Bone marrow (tissue), 2 donors: ENCODE data around the gene GPR39.

Experiments
- DNase-seq, 2 donors: peaks; one replicate each; lab custom pipeline; 2025; lab: John Stamatoyannopoulos, UW

GPR39 gene

DNA sequence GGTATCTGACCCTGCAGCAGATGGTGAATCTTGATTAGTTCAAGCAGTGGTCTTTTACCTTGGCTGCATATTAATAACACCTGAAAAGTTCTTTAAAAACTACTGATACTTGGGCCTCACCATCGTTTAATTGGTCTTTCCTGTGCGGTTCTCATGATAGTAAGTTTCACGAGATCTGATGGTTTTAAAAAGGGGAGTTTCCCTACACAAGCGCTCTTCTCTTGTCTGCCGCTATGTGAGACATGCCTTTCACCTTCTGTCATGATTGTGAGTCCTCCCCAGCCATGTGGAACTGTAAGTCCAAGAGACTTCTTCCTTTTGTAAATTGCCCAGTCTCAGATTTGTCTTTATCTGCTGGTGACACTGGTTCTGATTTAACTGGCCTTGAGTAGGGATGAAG, 151.1 kb downstream of the GPR39 start:
- DNase-seq, result no peak

DNA sequence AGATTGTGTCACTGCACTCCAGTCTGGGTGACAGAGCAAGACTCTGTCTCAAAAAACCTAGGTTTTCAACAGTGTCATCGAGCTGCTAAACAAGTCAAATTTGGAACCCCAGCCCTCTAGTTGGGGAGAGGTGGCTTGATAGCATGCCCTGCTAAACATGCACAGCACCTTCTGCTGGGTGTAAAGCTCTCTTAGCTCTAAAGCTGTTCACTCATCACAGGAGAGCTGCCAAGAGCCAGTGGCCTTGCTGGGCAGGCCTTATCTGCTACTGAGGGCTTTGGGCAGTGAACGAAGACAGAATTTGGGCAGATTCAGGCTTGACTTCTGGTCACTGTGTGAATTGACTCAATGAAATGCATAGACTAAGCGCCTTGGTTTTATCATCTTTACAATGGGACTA, 152.1 kb downstream of the GPR39 start:
- no peak for DNase-seq

DNA sequence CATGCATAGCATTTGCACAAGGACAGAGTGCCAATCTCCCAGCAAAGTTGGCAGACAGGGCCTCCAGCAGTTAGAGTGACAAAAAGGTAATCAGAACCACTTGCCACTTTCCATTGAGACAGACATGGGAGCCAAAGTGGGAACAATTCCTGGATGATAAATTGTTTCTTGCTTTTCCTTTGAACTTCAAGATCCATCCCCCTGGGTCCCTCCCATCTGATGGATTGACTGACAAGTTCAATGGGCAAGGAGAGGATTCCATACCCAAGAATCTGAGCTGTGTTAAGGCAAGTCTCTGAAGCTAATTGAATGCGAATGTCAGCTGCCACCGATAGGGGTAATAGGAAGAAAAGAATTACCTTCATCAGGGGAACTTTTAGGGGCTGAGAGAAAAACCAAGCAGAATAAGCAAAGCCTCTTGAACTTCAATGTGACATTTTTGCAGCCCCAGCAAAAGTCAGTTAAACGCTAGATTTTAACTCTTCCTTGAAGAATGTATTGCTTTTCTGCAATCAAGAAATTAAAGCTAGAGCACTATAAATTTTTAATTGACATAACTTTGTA, 156.9 kb downstream of the GPR39 start:
- DNase-seq, result no peak

DNA sequence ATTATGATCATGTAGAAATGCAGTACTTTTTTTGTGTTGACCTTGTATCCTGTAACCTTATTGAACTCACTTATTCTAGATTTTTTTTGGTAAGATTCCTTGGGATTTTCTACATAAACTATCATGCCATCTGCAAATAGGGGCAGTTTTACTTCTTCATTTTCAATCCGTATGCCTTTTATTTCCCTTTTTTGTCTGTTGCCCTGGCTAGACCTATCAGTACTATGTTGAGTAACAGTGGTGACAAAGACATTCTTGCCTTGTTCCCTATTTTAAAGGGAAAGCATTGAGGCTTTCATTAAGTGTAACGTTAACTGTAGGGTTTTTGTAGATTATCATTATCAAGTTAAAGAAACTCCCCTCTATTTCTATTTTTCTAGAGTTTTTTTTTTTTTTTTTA, 161.1 kb downstream of the GPR39 start:
- no peak for DNase-seq

DNA sequence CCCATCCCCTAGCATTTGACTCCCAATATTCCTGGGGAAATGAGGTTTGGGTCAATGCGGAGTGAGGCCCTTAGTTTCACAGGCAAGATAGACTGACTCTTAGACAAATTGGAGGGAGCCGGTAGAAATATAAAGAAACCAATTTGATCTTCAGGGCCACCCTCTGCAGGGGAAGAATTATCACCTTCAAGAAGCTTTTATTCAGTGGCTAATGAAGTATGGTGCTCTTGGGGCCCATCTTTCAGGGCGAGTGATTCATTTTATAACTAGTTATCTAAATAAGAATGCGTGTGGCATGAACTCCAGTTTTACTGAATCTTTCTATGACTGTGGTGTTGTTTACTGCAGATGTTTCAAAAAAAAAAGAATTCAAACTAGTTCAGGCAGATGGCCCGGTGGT, 165.0 kb downstream of the GPR39 start:
- DNase-seq, result no peak

DNA sequence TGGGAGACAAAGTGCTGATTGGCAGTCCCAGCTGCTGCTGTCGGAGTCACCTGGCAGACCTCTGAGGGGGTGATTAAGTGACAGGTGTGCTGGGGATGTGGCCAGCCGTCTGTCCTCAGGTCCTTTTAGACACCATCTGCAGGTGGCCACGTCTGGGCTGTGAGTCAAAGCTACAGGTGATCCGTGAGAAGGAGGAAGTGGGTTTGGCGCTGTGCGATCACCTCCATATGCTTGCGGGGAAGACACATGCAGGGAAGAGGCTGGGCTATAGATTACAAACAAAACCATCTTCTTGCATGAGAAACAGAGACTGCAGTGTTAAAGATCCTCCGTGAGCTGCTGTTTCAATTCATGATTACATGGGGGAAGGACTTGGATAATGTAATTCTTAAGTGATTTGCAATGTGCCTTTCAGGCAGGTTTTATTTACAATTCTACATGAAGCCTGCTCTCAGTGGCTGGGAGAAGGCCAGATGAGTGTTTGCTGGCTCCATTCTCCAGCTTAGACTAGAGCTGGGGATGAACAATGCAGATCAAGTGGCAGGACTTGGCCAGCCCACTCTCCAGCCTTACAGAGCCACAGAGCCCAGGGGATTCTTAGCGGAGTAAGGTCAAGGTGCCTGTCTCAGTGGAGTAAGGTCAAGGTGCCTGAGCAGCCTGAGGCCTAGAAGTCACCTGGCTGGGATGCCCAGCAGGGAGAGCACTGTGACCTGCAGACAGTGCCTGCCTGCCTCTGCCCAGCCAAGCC, 165.6 kb downstream of the GPR39 start:
- no peak for DNase-seq

DNA sequence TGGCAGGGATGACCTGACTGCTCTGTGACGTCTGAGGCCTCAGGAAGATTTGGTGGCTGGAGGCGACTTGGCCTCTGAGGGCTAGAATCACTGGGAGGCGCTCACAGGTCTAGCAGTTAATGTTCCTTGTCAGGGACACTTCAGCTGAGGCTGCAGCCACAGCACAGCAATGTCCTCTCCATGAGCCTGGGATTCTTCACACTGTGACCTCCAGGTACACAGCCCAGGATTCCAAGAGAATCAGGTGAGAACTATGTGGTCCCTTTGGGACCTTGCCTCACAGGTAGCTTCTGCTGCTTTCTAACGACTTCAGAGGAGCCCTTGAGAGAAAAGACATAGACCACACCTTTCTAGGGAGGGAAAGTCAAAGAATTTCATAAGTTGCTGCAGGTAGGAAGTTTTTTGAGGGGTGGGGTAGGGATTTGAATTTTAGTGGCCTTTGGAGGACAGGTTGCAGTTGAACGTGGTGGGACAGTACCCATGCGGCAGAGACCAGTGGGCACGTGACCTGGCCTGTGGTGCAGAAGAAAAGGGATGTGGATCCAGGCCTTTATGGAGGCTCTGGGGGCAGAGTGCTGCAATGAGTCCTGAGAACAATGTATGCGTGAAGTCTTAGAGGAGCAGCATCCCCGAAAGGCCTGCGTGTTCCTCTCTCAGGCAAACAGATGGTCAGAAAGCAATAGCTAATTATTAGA, 167.2 kb downstream of the GPR39 start:
- no peak for DNase-seq

DNA sequence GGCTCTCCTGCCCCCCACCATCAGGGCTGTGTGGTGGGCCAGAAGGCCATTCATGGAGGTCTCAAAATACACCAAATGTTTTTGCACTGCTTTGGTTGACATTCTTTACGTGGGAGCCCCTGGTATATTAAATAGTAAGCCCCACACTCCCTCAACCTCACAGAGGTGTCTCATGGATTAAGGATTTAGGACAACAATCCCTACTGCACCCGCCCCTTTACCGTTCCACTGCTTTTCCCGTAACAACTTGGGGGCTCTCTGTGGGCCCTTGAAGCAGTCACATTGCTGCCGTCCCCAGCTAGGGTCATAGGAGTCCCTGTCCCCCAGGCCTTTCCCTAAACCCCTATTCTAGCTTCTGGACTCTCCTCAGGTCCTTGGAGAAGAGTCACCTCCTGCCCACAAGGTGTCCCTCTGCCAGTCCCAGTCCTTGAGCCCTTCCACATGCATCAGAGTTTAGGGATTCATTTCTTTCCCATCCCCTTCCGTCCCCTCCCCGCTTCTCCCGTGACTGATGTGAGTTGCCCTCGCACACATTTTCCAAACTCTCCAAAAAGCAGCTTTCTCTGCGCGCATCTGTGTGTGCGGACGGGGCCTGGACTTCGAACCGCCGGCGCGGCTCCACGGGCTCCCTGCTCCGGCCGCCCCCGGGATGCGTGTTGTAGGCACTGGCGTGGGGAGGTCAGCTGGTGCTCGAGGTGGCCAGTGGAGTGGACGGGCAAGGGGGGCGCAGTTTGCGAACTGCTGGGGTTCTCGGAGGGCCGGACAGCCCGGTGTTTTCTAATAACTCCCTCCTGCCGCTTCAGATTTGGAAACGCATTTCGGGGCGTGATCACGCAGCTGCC, 168.6 kb downstream of the GPR39 start:
- no peak for DNase-seq

DNA sequence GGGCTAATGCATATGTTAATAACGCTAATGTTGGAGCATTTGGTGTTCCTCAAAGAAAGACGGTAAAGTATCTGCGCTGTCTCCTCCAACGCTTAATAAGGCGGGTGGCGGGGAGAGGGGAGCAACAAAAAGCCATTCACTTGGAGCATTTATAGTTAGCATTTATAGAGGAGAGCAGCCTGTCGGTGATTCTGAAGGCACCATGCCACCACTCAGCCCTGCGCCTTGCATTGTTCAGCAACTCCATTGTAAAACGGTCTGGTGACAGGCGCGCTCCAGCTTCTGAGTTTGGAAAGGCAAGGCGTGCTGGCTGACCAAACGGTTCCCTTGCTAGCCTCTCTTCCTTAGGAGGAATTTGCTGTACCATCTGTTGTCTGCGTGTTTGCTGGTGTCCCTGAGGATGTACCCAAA, 169.5 kb downstream of the GPR39 start:
- no peak for DNase-seq

DNA sequence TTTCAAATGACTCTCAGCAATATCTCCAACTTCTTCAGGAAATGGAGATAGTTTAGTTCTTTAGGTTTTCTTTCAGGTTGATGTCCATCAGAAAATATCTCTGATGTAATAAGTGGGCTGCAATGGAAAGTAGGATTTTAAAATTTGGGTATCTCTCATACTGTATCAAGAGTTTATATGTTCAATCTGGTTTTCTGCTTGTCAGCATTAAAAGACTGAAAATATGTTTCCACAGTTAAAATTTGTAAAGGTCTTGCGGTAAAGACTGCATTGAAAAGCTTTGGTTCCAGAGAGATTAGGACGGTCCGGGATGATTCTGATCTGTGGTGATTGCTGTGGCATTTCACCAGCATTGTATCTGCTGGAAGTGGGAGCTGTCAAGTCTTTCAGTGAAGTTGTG, 170.2 kb downstream of the GPR39 start:
- no peak for DNase-seq

DNA sequence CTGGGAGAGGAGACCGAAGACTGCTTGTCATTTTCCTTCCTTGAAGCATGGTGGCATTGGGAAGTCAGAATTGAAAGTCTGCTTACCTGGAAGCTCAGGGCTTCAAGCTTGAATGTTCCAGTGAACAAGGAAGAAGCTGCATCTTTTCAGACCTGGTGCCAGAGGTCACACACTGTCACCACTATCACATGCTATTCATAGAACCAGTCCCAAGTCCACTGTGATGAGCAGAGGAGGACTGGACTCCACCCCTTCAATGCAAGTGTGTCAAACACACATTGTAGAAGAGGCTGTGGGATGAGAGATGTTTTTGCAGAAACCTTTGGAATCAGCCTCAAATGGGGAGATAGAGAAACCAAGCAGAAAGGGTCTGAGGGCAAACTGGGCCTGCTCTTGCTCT, 172.0 kb downstream of the GPR39 start:
- DNase-seq, result no peak

DNA sequence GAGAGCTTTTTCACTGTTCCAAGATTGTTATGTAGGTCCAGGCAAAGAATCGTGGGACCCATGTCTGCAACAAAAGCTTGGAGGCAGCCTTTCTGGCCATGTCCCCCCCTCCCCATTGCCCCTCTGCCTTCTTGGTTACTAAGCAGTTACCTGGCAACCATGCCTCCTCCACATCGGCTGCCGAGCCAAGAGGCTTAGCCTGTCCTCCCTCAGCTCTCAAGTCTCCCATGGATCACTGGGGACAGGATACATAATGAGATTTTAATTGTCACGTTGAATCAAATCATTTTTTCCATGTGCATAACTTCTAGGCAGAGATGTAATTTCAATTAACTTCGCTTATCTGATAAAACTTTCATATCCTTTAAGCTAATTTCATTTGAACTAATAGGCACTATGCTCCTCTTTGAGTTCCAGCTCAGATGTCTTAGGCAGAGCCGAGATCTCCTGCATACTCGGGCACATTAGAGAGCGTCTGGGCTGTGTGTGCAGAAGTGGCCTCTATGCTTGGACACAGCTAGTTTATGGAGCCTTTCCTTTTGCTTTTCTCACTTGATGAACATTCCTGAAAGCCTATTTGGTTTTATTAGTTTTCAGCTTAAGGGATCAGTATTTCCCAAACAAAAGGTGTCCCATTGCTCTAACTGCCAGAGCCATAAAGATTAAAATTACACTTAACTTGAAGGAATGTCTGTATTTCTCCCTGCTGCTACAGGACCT, 172.7 kb downstream of the GPR39 start:
- no peak for DNase-seq

DNA sequence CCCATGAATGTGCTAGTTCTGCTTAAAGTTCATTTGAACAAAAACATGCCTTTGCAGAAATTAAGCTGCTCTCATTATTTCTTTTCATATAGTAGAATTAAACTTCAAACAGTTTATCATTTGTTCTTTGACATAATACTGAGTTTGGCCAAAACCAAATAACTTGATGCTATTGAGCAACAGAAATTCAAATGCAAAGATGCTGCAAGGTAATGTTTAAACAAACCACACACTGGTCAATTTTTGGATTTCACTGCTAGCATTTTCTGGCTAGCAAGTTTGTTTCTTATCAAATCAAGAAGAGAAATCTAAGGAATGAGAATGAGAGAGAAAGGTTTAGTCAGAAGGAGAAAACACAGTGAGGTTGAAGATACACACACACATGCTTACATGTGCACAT, 173.4 kb downstream of the GPR39 start:
- no peak for DNase-seq

DNA sequence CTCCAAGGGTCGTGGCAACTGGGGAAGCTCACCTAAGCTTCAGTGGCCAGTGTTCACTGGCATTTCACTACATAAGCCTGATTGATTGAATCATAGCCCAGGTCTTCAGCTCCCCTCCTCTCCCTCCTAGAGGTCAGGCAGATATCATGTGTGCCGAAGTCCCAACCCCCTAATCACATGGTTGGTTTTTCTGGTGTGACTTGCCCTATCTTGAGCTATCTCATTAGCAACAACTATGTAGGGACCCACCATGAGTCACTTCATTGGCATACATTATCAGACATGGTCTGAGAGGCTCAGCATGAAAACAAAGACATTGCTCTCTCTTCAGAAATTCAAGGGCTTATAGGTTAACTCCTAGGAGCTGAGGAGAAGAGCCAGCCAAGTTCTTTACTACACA, 176.6 kb downstream of the GPR39 start:
- no peak for DNase-seq

DNA sequence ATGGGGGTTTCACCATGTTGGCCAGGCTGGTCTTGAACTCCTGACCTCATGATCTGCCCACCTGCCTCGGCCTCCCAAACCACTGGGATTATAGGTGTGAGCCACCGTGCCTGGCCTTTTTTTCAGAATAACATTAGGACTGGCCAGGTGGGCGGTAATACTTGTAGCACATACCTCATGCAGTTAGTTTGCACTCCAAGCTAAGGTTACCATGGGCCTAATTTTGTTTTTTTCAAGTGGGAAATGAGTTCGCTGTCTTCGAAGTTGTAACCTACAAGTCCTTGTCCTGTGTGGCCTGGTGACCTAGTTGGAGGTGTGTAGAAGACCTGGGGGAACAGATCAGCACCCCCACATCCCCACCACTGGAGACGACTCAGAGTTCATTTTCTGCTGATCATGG, 178.6 kb downstream of the GPR39 start:
- no peak for DNase-seq

DNA sequence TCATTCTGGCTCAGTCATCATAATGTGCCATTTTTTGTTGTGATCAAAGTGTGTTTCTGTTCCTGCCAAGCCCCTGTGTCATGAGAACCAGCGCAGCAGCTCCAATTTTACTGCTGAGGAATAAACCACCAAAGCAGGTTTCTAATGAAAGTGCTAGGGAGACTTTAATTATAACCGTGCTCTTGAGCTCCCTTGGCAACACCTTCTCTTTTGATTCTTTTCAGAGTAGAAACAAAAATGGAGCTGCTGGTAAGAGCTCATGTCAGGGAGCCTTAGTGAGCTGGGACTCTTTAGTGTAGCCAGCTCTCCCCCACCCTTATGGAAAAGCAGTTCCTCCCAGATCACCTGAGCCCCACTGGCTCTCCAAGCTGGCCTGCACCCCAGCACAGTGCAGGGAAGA, 179.1 kb downstream of the GPR39 start:
- no peak for DNase-seq

DNA sequence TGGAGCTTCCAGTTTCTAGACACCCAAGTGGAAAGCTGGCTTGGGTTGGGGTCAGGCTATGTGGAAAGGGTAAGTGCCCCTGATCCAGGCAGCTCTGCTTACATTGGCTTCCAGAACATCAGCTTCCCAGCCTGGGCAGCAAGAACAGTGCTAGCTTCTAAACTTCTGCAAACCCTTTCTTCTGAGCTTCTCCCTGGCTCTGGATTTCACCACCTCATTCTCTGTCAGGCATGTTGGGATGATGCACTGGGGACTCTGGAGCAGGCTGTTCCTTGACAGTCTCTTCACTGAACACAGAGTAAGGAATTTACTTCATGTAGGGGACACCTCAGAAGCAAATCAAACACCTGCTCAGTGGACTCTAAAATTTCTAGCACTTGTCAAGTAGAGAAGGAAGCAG, 180.6 kb downstream of the GPR39 start:
- no peak for DNase-seq

DNA sequence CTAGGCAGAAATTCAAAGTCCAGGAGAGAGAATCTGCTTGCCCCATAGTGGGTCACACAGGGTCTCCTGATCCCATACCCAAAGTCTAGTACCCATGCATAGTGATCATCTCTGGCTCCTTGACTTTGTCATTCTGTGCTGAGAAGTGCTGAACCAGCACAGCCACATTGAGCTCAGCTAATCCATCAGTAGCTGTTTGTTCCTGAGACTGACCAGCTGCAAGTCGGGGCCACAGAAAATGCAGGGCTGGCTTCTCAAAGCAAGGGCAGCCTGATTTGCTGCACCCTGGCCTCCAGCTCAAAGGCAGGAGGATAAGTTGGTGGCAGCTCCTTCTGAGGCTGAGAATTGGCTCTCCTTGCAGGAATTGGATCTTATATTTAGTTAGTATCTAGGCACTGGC, 181.2 kb downstream of the GPR39 start:
- no peak for DNase-seq

DNA sequence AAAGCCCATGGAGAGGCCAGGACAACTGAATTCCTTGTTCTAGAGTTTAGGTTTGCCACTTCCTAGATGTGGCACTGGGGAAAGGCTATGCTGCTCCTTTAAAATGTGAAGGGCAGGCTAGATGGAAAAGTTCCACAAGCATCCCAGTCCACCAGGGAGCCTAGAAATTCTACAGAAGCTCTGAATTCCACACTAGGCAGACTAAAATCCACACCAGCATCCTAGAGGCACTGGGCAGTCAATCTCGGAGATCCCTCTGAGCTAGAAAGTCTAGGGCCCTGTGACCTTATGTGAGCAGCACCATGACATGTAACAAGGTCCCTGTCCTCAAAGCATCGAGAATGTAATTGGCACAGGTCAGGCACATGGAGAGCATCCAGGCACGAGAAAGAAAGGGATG, 181.9 kb downstream of the GPR39 start:
- DNase-seq, result no peak

DNA sequence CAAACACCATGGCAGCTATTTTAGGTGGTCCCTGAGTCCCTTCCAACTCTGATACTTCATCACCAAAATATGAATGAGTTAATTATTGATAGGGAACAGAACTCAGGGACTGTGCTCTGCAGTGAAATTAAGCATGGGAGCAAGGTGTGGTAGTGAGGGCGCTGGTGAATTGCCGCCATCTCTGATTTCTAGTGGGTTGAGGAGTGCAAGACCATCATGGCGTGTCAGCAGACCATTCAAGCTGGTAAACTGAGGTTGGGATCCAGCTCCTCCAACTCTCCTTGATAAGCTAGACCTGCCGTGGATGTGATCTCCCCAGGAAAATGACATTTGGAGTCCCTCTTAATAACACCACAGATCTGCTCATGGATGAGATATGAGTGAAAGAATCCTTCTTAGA, 183.0 kb downstream of the GPR39 start:
- no peak for DNase-seq

DNA sequence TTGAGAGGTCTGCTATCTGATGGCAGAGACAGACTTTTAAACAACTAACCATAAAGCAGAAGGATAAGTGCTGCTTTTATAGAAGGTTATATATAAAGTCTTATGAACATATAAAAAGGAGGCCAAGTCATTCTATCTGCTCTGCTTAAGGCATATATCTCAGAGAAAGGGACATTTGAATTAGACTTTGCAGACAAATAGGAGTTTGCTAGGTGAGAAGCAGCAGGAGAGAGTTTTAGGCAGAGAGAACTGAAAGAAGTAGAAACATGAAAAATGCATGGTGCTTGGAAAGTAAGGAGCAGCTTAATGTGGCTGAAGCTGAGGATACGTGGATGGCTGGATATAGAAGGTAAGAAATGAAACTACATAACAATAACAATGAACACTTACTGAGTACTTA, 188.0 kb downstream of the GPR39 start:
- DNase-seq, result no peak
